Activated CD4-positive, alpha-beta T cell treated with anti-CD3 and anti-CD28 coated beads, Interleukin-2, Interleukin-4, amounts not matched to agents 100 ng/mL and 50 ng/mL, durations not matched to agents 16 hours and 8 hours (primary cell): ENCODE data around the gene MEIS1.

Experiments used
- DNase-seq: peaks from one replicate; pipeline ENCODE4 v3.0.0-alpha.2; 2020; ENCODE audit warnings: low spot score

The MEIS1 gene

DNA sequence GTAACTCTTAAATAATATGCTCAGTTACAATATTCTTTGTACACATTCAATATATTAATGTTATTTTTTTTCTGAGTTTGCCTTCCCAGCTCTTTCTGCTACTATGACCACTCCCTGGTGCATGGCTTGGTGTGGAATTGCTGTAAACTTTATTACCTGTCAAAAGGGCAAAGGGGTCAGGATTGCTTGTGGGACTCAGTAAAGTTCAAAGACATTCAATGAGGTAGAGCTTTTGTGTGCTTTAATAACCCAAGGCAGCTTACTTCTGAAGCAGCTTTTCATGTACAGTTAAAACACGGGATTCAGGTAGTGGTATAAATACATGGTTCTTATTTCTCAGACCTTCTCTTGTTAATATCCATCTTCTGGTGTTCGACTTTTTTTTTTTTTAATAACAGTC lies 132.8 kb downstream of the MEIS1 start:
- DNase-seq, result no peak

DNA sequence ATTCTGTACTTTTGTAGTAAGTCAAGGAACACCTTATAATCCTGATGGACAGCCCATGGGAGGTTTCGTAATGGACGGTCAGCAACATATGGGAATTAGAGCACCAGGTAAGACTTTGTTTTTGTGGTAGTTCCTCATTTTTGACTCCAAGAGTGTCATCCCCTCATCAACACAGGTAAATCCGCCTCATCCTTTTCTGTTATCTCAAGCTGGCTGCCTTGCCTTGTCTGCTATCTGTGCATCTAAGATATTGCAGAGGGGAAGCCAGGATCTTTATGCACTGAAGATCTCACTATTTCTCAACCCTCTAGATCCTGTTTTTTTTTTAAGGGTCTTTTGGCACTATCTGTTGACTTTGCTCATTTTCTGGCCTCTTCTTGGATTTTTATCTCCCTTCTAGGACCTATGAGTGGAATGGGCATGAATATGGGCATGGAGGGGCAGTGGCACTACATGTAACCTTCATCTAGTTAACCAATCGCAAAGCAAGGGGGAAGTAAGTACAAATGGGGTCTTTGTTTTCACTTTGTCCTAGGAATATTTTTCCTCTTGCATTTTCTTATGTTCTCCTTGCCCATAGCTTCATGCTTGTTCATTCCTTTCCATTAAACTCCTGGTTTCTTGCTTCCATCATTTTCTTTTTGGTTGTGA lies 133.8 kb downstream of the MEIS1 start:
- no peak for DNase-seq

DNA sequence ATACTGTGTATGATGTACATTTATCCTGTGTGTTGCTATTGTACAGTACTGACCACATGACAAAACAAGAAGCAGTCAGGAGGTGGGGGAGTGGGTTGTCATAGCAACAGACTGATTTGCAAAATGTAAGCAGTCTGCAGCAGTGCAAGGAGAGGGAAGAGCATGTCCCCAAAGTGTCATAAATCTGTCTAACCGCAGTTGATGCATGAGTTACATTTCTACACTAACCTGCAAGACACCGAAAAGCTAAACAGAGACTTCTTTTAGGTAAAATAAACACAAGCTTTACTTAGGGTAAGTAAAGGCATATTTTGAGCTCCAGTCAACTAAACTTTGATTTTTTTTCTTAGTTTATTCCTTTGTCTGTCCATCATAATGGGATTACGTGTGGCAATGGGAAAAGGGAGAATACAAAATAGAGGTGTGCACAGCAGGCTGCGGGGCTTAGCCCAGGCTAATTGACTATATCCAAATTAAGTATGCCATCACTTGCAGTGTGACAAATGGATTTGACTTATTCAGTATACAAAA lies 134.5 kb downstream of the MEIS1 start:
- DNase-seq, result no peak

- DNase-seq, result no peak
These were observed 135.0 kb downstream of the MEIS1 start for GRCh38 chr2:66569974-66570373.

DNA sequence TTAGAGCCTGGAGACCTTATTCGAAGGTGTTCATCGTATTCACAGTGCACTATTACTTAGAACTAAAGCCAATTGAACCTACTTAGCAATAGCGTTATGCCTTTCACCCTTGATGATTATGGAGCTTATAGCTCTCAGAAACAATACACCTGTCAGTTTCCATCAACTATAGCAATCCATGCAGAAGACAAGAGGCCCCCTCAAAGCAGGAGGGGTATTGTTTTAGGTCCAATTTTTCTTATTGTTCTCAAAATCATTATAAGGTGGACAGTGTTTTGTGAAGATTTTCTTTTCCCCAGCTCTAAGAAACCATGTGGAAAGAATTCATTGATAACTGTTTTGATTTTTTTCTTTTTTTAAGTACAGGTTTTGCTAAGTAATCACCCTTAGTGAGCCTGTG lies 135.5 kb downstream of the MEIS1 start:
- DNase-seq, result no peak

DNA sequence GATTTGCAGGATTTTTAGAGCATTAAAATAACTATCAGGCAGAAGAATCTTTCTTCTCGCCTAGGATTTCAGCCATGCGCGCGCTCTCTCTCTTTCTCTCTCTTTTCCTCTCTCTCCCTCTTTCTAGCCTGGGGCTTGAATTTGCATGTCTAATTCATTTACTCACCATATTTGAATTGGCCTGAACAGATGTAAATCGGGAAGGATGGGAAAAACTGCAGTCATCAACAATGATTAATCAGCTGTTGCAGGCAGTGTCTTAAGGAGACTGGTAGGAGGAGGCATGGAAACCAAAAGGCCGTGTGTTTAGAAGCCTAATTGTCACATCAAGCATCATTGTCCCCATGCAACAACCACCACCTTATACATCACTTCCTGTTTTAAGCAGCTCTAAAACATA lies 137.0 kb downstream of the MEIS1 start:
- no peak for DNase-seq

- DNase-seq, result no peak
These were observed 137.5 kb downstream of the MEIS1 start for GRCh38 chr2:66572391-66572790.

DNA sequence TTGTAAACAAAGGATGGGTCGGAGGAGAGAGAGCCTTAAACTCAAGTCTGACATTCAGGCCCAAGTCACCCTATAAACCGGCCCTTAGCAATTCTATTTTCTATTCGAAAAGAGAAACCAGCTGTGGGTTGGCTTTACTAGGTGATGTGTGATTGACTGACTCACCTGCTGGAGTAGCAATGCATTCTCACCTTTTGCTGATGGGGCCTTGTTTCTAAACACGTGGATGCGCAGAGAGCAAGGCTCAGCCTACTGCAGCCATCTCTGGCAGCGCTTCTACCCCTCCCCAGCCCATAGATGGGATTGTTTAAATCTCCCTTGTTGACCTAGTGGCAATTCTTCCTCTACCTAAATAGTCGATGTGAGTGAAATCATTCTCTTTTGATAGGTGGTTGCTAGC lies 138.5 kb downstream of the MEIS1 start:
- DNase-seq, result no peak

GRCh38 chr2:66573821-66574233 lies 138.9 kb downstream of the MEIS1 start:
- DNase-seq, result no peak

DNA sequence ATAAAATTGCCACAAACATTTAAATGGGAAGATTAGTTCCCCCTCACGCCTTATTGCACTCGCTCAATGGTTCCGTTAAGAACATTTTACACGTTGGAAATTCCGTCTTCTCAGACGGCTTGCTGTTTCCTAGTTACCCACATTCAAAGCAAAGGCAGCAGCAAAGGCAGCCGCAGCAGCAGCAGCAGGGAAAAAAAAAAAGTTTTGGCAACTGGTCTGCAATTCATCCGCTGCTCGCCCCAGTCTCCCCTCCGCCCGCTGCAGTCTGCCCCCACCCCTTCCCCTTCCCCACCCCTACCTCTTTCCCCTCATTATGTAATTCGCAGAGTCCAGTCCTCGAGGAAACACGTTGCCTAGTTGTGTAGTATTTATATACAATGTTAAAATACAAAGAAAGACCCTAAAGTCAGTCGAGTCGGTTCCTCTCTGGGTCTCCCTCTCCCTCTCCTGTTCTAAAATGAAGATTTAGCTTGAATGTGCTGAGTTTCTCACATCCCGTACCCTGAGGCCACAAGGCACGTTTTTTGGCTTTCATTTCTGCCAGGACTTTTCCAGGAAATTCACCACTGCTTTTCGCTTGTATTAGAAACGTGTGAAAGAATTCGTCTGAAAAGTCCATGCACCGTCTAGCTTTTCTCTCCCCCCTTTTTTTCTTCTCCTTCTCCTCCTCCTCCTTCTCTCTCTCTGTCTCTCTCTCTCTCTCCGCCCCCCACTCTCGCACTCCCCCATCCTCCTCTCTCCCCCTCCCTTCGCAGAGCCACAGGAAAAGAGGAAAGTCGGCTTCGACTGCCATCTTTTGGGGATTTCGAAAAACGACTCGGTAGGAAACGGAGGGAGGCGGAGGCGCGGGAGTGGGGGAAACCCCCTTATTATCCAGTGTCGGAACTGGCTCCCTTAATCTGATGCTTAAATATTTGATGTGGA lies 140.0 kb downstream of the MEIS1 start:
- DNase-seq, result no peak

- no peak for DNase-seq
These were observed 140.8 kb downstream of the MEIS1 start for GRCh38 chr2:66575625-66576310.

DNA sequence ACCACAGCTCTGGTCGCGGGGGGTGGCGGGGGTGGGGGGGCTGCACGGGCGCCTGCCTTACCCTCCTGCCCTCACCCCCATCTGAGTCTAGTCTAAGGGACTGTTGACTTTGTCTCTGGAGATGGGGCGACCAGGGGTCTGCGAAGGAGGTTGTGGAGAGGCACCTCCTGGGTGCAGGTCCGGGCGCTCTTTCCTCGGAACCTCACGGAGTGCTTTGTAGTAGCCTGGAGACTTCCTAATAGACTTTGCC lies 141.3 kb downstream of the MEIS1 start:
- no peak for DNase-seq

GRCh38 chr2:66576561-66577320 lies 141.8 kb downstream of the MEIS1 start:
- DNase-seq, result no peak

GRCh38 chr2:66577321-66578053 lies 142.6 kb downstream of the MEIS1 start:
- DNase-seq, result no peak

GRCh38 chr2:66578054-66578686 lies 143.2 kb downstream of the MEIS1 start:
- DNase-seq, result no peak

- DNase-seq, result no peak
These were observed 143.8 kb downstream of the MEIS1 start for GRCh38 chr2:66578687-66579106.

DNA sequence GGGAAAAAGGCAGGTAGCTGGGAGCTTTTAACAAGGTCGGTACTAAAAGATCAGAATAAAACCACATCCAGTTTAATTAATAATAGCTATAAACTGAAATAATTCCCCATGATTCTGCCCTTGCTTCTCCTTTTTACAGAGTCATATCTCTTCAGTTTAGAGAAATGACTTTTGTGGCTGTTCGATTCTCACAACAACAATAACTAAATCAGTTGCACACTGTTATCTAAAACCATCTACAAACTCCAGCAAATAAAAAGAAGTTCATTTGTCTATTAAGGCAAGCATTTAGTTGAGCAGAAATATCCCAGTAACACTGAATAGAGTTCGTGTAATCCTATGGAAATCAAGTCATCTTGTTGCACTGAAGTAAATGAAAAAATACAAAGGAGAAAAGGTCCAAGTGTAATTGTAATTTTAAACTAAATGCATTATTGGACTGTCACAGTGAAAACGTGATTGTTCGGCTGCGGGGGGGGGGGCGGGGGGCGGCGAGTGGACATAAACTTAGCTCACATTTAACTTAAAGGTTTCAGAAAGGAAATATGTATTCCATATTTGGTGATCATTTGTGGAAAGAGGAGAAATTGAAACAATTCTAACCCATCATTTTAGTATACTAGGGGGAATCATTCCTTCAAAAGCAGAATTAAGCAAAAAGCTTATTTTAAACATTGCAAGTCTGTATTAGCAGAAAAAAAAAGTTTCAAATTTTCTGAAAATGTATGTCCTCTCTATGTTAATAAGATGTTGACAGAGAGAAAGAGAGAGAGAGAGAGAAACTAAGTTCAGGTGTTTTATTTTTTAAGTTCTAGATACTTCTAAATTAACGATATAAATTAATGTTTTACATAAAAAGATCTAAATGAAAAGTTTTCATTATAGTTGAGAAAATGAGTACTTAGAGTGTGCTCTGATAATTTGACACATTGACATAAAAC lies 144.5 kb downstream of the MEIS1 start:
- DNase-seq, result no peak

- no peak for DNase-seq
These were observed 145.5 kb downstream of the MEIS1 start for GRCh38 chr2:66580166-66581049.
